ENCODE measurements around the gene C8A.

The C8A gene

DNA sequence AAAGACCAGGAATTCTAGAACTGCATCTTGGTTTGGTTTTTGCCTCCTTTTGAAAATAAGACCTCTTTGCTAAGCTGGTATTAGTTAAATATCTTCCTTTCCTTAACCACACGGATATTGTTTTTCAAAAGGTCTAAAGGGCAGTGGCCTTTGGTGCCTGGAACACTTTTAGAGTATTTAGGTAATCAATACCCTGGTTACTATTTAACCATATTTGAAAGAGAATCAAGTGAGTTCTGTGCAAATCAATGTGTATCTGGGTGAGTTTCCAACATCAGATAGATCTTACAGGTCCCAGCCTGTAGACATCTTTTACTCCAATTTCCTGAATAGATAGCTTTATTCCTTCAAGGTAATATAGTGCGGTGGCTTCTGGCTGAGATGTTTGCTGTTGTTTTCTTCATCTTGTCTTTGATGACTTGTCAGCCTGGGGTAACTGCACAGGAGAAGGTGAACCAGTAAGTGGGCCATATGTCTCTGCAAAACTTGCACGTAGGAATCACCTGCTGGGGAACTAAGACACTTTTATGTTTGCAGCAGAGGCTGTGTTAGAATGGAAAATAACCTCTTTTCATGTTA lies at the start of gene C8A:
Gene C8A (plus strand): TSS at position 277 of the 579 bp plus-strand sequence. CDS start 105 bp downstream, at position 382.
- DNase-seq, result no peak

GRCh38 chr1:56806804-56807203 lies 47.8 kb upstream of the C8A start:
- peak in 1 of 2 experiments; percentile 60 for DNase-seq

DNA sequence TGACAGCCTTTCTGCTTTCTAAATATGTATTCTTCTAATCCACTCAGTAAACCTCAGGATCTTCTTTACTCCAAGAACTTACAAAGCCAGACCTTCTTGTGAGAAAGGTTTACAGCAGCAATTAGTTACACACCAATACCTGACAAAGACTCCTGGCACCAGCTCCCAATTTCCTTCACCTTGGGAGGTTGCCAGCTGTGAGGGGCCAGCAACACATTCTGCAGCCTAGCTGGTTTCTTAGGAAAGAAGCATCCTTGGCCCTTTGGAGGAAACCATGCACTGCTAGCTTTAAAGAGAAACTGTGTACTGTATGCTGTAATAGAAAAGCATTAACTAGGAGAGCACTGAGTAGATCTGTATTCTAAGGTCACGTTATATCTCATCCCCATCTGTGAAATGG lies 46.2 kb upstream of the C8A start:
- peak in 1 of 2 experiments; percentile 65 for DNase-seq

GRCh38 chr1:56811331-56811730 lies 43.3 kb upstream of the C8A start:
- no peak for DNase-seq

GRCh38 chr1:56814205-56814604 lies 40.4 kb upstream of the C8A start:
- DNase-seq, result no peak

DNA sequence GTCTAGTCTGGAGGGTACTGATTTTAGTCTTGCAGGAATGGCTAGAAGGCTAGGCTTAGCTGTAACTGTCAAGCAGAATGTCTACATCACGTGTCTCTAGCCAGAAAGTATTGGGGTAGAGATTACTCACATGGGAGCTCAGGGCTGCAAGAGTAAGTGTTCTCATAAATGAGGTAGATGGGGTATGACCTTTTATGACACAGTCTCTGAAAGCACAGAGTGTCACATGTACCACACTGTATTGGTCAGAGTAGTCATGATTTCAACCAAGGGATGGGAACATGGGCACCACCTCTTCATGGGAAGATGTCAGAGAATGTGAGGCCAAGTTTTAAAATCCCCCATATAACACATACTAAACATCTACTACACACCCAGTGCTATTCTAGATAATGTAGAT lies 38.3 kb upstream of the C8A start:
- DNase-seq, result no peak

DNA sequence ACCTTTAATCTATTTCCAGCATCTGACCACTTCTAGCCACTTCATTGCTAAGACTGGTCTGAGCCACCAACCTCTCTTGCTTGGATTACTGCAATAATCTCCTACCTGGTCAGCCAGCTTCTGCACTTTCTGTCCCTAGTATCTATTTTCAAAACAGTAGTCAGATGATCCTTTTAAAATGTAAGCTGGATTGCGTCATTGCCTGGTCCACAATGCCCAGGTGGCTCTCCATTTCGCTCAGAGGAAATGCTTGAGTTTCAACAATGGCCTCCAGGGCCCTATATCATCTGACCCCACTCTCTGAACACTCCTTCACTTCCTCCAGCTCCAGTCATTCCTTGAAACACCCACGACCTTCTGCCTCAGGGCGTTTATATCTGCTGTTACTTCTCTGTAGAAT lies 37.7 kb upstream of the C8A start:
- no peak for DNase-seq

DNA sequence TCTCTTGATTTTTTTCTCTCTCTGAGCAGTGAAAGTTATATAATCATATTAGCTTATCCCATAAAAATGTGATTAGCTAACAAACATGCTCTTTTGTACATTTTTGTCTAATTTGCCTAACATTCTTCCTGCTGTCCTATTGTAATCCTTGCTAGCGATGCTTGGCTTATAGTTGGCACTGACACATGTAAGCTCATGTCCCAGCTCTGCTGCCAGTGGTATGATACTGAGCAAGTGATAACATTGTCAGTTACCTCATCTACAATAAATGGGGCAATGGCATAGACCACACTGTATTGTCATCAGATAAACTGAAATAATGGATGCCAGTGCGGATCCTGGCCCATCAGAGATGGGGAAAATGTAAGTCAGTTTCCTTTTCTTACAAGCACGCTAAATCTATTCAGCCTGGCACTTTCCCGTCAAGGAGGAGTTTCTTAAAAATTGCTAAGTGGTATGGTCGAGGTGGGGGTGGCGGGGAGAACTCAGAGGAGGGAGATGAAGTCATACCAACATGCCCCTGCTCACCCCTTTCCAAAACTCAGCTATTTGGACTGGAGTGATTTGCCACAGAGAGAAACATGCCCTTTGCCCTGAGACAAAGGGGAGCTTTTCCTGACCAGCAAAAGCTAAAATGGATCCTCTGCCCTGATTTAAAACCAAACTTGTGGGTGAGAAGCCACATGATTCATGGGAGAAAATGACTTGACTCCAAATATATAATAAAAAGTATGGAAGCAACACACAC lies 36.7 kb upstream of the C8A start:
- no peak for DNase-seq

DNA sequence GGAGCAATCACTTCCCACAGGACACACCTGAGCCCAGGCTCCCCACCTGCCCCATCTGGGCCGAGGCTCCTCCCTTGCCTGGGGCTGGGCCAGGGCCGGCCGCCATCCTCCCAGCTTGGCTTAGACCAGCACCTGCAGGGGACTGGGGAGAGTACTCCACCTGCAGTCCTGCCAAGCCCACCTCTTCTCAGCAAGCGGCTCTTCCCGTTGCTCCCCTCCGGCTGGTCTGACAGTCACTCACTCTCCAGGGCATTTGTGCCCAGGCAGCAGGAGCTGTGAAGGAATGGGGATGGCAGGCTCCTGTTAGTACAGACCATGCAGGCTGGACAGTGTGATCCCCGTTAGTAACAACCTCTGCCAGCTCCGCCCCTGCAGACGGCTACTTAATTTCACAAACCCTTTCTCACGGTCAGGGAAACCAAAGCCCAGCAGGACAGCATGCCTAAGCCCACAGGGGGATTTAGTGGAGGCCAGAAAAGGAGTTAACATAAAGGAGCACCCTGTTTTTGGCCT lies 35.2 kb upstream of the C8A start, which contains the start of gene FYB2:
Gene FYB2 (minus strand): TSS at position 18 of the 513 bp plus-strand sequence. CDS start 114 bp downstream, outside the sequence.
- DNase-seq, result no peak

GRCh38 chr1:56820755-56821461 lies 33.7 kb upstream of the C8A start:
- peak; percentile 58 to 91 for DNase-seq

DNA sequence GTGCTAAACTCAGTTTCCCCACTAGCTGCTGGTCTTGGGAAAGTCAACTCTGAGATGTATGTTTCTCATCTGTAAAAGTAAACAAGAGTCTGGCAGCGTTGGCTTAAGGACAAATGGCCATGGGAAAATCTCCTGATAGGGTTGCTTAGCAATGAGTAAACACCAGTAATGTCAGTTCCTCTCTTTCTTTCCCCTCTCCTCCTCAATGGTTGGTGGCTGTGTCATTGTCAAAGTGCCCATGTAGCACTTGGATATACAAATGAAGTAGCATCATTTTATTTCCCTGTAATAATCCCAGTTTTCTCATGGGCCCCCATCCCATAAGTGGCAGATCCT lies 33.2 kb upstream of the C8A start:
- DNase-seq, result no peak

DNA sequence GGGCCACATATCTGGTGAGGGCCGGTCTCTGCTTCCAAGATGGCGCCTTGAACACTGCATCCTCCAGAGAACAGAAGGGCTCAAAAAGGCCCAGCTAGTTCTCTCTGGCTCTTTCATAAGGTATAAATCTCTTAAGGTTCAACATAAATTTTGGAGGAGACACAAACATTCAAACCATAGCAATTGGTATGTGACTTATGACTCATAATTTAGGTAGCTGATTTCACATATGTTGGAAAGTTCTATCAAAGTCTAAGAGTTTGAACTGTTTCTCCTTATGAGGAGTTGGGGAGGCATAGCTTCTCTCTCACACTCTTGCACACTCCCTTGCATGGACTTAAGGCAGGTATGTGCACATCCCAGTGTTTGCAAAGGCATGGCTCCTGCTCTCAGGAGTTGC lies 30.3 kb upstream of the C8A start:
- DNase-seq, result no peak

DNA sequence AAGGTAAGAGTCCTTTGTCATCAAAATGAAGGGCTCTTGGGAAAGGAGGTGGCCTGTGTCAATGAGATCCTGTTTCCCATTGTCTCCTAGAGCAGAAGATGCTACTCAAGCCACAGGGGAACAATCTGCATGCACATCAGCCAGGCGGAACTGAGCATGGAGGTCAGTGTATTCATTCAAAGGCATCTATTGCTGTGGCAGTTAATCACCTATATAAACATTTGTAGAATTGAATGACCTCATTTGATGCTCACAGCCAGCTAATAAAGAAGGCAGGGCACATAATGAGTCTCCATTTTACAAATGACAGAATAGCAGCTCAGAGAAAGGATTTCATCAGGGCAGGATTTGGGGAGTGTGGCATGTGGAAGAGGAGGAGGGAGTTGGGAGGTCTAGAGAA lies 29.7 kb upstream of the C8A start:
- no peak for DNase-seq

GRCh38 chr1:56825436-56825835 lies 29.2 kb upstream of the C8A start:
- no peak for DNase-seq

DNA sequence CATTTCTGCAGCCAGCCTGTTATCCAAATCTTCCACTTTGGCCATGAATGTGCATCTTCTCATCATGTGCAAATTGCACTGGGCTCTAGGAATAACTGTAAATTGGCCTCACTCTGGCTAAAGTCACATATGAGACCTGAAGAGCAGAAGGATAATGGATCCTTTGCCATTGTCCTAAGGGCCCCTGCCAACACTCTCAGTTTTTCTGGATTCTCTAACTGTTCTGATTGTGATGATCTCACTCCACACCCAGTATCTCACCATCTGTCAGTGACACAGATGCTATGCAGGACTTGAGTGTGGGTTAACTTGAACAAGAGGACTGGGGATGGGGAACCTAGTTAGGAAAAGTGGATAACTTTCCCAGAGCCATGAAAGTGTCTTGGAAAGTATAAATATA lies 26.9 kb upstream of the C8A start:
- DNase-seq, result peak in 1 of 2 experiments; percentile 55

- DNase-seq, result peak in 1 of 2 experiments; percentile 5
Observed at GRCh38 chr1:56830052-56830451, 24.5 kb upstream of the C8A start.

- peak; percentile 69 to 81 for DNase-seq
Observed at GRCh38 chr1:56831871-56832693, 22.5 kb upstream of the C8A start.

DNA sequence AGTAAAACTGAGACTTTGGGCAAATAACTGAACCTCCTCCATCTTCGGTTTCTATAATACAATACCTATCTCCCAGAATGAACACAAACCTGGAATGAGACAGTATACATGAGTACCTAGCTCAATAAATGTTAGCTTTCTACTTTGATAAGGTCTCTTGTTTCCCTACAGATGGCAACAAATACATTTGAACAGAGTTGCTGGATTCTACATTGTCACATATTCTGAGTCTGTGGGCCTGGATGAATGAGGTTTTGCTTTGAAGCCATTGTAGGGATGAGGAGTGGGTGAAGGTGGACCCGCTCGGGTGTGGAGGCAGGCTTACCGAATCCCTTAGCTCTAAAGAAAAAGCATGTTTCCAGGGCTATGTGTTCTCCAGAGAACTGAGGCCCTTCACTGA lies 21.5 kb upstream of the C8A start:
- no peak for DNase-seq

DNA sequence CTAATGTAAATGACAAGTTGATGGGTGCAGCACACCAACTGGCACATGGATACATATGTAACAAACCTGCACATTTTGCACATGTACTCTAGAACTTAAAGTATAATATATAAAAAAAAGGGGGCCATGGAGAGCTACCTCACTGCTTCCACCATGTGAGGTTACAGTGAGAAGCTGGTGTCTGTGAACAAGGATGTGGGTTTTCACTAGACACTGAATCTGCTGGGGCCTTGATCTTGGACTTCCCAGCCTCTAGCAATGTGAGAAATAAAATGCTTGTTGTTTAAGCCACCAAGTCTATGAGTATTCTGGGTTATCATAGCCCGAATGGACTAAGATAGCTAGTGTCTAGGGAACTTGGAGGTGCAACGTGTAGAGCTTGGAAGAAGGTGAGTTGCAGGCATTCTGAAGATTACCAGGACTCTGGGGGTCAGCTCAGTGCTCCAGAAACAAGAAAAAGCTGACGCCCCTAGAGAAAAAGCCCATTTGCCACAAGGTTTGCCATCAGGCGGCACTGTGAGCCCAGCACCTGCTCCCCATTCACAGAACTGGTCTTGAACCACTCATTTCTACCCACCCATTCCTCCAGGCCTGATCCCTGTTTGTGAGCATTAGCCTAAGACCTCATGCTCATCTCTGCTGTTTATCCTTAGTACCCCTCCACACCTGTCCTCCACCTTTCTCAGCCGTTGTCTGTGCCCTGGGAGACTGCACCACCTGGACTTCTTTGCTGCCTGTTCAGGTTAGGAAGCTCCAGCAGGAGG lies 20.3 kb upstream of the C8A start:
- no peak for DNase-seq

DNA sequence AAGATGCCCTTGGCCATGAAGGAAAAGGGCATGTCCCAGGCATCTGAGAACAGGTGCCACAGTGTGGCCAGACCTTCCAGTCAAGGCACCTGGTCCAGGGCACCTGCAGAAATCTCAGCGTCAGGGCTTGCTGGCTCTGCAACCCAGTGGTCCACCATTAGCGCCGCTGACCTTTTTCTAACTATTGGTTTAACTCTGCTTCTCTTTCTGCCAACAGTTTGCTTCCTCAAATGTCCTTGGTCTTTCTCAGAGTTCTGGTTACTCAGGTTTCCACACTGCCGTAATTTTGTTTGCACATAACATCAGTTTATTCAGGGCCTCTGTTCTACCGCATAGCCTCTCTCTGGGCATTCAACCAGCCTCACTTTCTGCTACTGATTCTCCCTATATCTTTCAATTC lies 18.9 kb upstream of the C8A start:
- no peak for DNase-seq

DNA sequence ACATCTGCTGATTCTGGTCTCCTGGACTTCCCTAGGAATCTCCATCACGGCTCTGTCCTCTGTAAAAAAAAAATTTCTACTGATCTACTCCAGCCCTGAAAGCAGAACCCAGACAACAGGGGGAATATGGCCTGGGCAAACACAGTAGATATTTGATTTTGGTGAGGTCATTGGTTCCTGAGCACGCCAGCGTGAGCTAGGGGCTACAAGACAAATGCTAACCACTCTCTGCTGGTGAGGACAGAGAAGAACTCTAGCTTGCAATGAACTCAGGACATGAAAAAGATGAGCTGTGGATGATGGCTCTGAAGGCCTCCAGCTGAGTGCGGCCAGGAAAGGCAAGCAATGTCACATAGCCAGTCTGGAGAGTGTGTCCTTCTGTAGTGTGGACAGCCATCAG lies 18.2 kb upstream of the C8A start:
- DNase-seq, result no peak

GRCh38 chr1:56837244-56837939 lies 17.2 kb upstream of the C8A start:
- DNase-seq, result no peak

All from NCI-H446 (cell line).